H1 (cell line): ENCODE data around the gene BTN1A1.

Experiments used
- POLR2A ChIP-seq, 2 experiments: IDR thresholded peaks; 1 replicate in 1 of 2; 2 replicates in 1 of 2; pipeline ENCODE4 v1.6.1; 2011; ENCODE audit warnings: low read depth in 2 of 2, low read length in 2 of 2, mild to moderate bottlenecking in 2 of 2; ENCODE audit errors: control extremely low read depth in 1 of 2
- TF ChIP-seq, protein P1 (sequence below), 3 experiments: IDR thresholded peaks; 1 replicate in 2 of 3; 2 replicates in 1 of 3; pipeline versions ENCODE4 v1.5.1 to v1.6.1; 2011; ENCODE audit warnings: low read length in 3 of 3, mild to moderate bottlenecking in 3 of 3, inconsistent platforms in 2 of 3, low read depth in 1 of 3, moderate library complexity in 1 of 3; ENCODE audit not compliant: insufficient read depth in 1 of 3; ENCODE audit errors: control extremely low read depth in 1 of 3
- TF ChIP-seq, protein P2 (sequence below): IDR thresholded peaks from 2 replicates; pipeline ENCODE4 v1.6.1; 2012; ENCODE audit warnings: inconsistent platforms

DNA sequence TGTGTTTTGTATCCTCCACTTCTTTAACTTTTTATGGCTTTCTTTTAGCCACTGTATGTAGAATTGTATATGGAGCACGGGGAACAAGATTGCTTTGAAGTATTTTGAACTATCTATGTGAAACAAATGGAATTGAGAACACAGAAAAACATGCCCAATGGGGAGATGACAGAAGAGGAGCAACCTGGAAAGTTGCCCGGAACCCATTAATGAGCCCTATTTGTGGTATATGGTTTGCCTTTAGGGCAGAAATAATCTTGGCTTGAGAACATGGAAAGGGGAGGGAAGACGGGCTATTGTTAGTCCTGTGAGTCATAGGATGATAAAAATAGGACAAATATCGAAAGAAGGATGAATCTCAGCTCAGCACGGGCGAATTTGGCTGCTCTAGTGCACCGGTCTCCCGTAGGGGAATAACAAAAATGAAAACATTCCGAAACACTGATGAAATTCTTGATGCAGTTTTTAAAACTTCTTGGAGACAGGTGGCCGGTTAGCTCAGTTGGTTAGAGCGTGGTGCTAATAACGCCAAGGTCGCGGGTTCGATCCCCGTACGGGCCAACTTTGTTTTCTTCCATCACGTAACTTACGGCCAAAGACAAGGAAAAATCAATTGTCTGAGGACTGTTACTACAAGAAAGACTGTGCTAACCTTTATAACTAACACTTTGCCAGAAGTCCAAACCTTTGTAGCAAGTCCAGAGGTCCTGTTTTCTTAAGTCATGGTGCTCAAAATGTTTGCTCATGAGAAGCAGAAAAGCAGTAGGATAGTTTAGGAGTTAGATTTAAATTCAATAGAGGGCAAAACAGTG, 53.7 kb downstream of the BTN1A1 start:
- TF ChIP-seq, protein P1, sequence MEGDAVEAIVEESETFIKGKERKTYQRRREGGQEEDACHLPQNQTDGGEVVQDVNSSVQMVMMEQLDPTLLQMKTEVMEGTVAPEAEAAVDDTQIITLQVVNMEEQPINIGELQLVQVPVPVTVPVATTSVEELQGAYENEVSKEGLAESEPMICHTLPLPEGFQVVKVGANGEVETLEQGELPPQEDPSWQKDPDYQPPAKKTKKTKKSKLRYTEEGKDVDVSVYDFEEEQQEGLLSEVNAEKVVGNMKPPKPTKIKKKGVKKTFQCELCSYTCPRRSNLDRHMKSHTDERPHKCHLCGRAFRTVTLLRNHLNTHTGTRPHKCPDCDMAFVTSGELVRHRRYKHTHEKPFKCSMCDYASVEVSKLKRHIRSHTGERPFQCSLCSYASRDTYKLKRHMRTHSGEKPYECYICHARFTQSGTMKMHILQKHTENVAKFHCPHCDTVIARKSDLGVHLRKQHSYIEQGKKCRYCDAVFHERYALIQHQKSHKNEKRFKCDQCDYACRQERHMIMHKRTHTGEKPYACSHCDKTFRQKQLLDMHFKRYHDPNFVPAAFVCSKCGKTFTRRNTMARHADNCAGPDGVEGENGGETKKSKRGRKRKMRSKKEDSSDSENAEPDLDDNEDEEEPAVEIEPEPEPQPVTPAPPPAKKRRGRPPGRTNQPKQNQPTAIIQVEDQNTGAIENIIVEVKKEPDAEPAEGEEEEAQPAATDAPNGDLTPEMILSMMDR (IDR thresholded peaks at IDR 0.05; ENCODE audit: control extremely low read depth in 1 of 3, insufficient read depth in 1 of 3, low read depth in 1 of 3, low read length in 3 of 3): no peak
- TF ChIP-seq, protein P2, sequence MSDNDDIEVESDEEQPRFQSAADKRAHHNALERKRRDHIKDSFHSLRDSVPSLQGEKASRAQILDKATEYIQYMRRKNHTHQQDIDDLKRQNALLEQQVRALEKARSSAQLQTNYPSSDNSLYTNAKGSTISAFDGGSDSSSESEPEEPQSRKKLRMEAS: no peak
- no peak for TF ChIP-seq POLR2A (IDR thresholded peaks at IDR 0.05; ENCODE audit: control extremely low read depth in 1 of 2, low read depth in 2 of 2, low read length in 2 of 2)
